Mesenteric fat pad (tissue), 1 donor: ENCODE data around the gene FOSB. TPM values are rescaled to one million over a fixed set of nuclear protein-coding genes. Genes with fewer than 3 reads are reported as not detected.

ENCODE experiments used
- DNase-seq: peaks from one replicate; pipeline ENCODE4 v3.0.0-alpha.2; 2020; ENCODE audit warnings: low spot score
- total RNA-seq: library from RNA; stranded (reverse); fragmentation: NEBNext Ultra II Directional; extraction: Animal tissue kit (Norgen Biotek cat#: 25700); gene quantifications from one replicate; pipeline ENCODE4 v1.2.1, GENCODE V29; 2021
- donor health status: DM: yes; HTN: yes; CAD: no.

FOSB gene
- total RNA-seq, 1 donor from 2014 or later = 907 TPM

GRCh38 chr19:45442408-45442777 is 25.4 kb upstream of the FOSB start:
- no peak for DNase-seq

- DNase-seq = no peak
Observed at GRCh38 chr19:45442778-45443461, 24.9 kb upstream of the FOSB start.

GRCh38 chr19:45443462-45444317 is 24.1 kb upstream of the FOSB start:
- DNase-seq = peak; percentile 99

- DNase-seq = peak; percentile 97
Observed at GRCh38 chr19:45444318-45445041, 23.3 kb upstream of the FOSB start.

- DNase-seq = no peak
Observed at GRCh38 chr19:45445139-45445538, 22.7 kb upstream of the FOSB start.

GRCh38 chr19:45446295-45446694 is 21.5 kb upstream of the FOSB start:
- DNase-seq = no peak

GRCh38 chr19:45446944-45447343 is 20.9 kb upstream of the FOSB start:
- DNase-seq = no peak

- DNase-seq = no peak
Observed at GRCh38 chr19:45448425-45448756, 19.4 kb upstream of the FOSB start.

GRCh38 chr19:45448887-45449299 is 18.9 kb upstream of the FOSB start:
- no peak for DNase-seq

GRCh38 chr19:45450012-45450333 is 17.8 kb upstream of the FOSB start:
- DNase-seq = no peak

GRCh38 chr19:45451131-45451849 is 16.5 kb upstream of the FOSB start:
- DNase-seq = no peak

- no peak for DNase-seq
Observed at GRCh38 chr19:45451850-45452387, 15.9 kb upstream of the FOSB start.

GRCh38 chr19:45455707-45456499 is 11.9 kb upstream of the FOSB start:
- peak; percentile 97 for DNase-seq

- DNase-seq = no peak
Observed at GRCh38 chr19:45456500-45456815, 11.3 kb upstream of the FOSB start.

- DNase-seq = no peak
Observed at GRCh38 chr19:45457776-45458175, 10.0 kb upstream of the FOSB start.

GRCh38 chr19:45460807-45461347 is 6.9 kb upstream of the FOSB start:
- DNase-seq = no peak

- no peak for DNase-seq
Observed at GRCh38 chr19:45462174-45462573, 5.6 kb upstream of the FOSB start.

GRCh38 chr19:45463241-45463640 is 4.6 kb upstream of the FOSB start:
- no peak for DNase-seq

GRCh38 chr19:45464274-45464673 is 3.5 kb upstream of the FOSB start:
- no peak for DNase-seq

GRCh38 chr19:45464852-45465441 is 2.8 kb upstream of the FOSB start:
- DNase-seq = no peak
